ENCODE measurements around the gene SLC37A2. TPM values are rescaled to one million over a fixed set of nuclear protein-coding genes. Genes with fewer than 3 reads are reported as not detected.

The SLC37A2 gene
- polyA plus RNA-seq, 1 experiment = 0.75 TPM

GRCh38 chr11:125064070-125064469, 965 bp downstream of the SLC37A2 start:
- Histone ChIP-seq H3K4me3 (ENCODE audit: low read depth, low read length) (peak overlapping the region; percentile 69; the same call in 1 of the 2 replicates), H3K36me3 (ENCODE audit: control insufficient read depth, insufficient read depth, low read length) (no peaks in the 10 kb centered on the region), H3K27me3 (ENCODE audit: control insufficient read depth, insufficient read depth, low read length) (no peaks in the 10 kb centered on the region)
- ChIA-PET POLR2A (no interaction called here), CTCF (interaction anchor here (1.1 to 1.4 kb wide), 4 partner anchors 14 to 341 kb away, joined by 3 to 4 read pairs (median 3); no protein-coding TSS in a partner anchor)
- TF ChIP-seq, protein P1, sequence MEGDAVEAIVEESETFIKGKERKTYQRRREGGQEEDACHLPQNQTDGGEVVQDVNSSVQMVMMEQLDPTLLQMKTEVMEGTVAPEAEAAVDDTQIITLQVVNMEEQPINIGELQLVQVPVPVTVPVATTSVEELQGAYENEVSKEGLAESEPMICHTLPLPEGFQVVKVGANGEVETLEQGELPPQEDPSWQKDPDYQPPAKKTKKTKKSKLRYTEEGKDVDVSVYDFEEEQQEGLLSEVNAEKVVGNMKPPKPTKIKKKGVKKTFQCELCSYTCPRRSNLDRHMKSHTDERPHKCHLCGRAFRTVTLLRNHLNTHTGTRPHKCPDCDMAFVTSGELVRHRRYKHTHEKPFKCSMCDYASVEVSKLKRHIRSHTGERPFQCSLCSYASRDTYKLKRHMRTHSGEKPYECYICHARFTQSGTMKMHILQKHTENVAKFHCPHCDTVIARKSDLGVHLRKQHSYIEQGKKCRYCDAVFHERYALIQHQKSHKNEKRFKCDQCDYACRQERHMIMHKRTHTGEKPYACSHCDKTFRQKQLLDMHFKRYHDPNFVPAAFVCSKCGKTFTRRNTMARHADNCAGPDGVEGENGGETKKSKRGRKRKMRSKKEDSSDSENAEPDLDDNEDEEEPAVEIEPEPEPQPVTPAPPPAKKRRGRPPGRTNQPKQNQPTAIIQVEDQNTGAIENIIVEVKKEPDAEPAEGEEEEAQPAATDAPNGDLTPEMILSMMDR (IDR thresholded peaks at IDR 0.05; ENCODE audit: insufficient read depth, low read depth, low read length) = no peak
- DNase-seq (ENCODE audit: low read depth) = no peak

GRCh38 chr11:125068368-125068767, 5.3 kb downstream of the SLC37A2 start:
- H3K27me3 ChIP-seq (ENCODE audit: control insufficient read depth, insufficient read depth, low read length) = no peaks in the 10 kb centered on the region
- H3K4me3 ChIP-seq (ENCODE audit: low read depth, low read length) = no peak overlapping the region
- ChIA-PET POLR2A (no interaction called here), CTCF (interaction anchor here (0.6 kb wide), 1 partner anchor 130 kb away, joined by 3 read pairs; no protein-coding TSS in a partner anchor)
- no peaks in the 10 kb centered on the region for H3K36me3 ChIP-seq (ENCODE audit: control insufficient read depth, insufficient read depth, low read length)
- TF ChIP-seq, protein P1 (IDR thresholded peaks at IDR 0.05; ENCODE audit: insufficient read depth, low read depth, low read length) = no peak
- DNase-seq (ENCODE audit: low read depth) = no peak

DNA sequence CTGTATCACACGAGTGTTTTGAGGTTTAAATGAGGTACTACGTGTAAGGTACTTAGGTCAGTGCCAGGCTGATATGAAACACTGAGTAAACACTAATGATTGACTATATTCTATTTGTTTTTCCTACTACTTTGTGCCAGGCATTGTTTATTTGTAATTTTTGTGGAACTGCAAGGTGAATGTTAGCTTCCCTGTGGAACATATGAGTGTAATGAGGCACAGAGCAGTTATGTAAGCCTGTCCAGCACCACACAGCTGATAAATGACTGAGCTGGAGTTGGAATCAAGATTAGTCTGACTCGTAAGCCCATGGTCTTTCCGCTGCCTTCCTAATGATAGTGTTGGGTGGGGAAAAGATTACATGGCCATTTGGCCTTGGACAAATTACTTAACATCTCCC, 5.9 kb downstream of the SLC37A2 start:
- TF ChIP-seq, protein P1 (IDR thresholded peaks at IDR 0.05; ENCODE audit: insufficient read depth, low read depth, low read length) = no peak
- POLR2A ChIA-PET = no interaction called here
- DNase-seq (ENCODE audit: low read depth) = no peak
- Histone ChIP-seq H3K27me3 (ENCODE audit: control insufficient read depth, insufficient read depth, low read length) (no peaks in the 10 kb centered on the region), H3K36me3 (ENCODE audit: control insufficient read depth, insufficient read depth, low read length) (no peaks in the 10 kb centered on the region), H3K4me3 (ENCODE audit: low read depth, low read length) (no peak overlapping the region)
- CTCF ChIA-PET = interaction anchor here (0.6 to 1.4 kb wide), 3 partner anchors 10 to 336 kb away, joined by 3 read pairs; no protein-coding TSS in a partner anchor

DNA sequence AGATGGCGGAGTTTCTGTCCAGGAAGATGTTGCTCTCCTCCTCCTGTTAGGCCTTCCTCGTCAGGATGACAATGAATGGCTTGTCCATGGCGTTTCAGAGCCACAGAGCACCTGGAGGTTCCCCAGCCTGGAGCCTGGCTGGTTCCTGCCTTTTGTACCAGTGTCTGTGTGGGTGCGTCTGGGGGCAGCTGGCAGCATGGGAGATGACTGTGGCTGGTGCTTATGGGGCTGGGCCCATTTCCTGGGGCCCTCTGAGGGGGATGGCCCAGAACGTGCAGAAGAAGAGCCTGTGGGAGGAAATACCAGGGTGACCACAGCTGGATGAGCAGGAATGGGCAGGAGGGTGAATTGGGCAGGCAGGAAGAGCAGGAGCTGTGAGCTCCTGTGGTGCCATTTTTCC, 6.7 kb downstream of the SLC37A2 start:
- POLR2A ChIA-PET = no interaction called here
- no peaks in the 10 kb centered on the region for H3K27me3 ChIP-seq (ENCODE audit: control insufficient read depth, insufficient read depth, low read length)
- no peaks in the 10 kb centered on the region for H3K36me3 ChIP-seq (ENCODE audit: control insufficient read depth, insufficient read depth, low read length)
- CTCF ChIA-PET = interaction anchor here (0.9 to 1.9 kb wide), 5 partner anchors 9 to 335 kb away, joined by 3 to 5 read pairs (median 3); no protein-coding TSS in a partner anchor
- TF ChIP-seq, protein P1 (IDR thresholded peaks at IDR 0.05; ENCODE audit: insufficient read depth, low read depth, low read length) = no peak
- no peak for DNase-seq (ENCODE audit: low read depth)
- H3K4me3 ChIP-seq (ENCODE audit: low read depth, low read length) = no peak overlapping the region

DNA sequence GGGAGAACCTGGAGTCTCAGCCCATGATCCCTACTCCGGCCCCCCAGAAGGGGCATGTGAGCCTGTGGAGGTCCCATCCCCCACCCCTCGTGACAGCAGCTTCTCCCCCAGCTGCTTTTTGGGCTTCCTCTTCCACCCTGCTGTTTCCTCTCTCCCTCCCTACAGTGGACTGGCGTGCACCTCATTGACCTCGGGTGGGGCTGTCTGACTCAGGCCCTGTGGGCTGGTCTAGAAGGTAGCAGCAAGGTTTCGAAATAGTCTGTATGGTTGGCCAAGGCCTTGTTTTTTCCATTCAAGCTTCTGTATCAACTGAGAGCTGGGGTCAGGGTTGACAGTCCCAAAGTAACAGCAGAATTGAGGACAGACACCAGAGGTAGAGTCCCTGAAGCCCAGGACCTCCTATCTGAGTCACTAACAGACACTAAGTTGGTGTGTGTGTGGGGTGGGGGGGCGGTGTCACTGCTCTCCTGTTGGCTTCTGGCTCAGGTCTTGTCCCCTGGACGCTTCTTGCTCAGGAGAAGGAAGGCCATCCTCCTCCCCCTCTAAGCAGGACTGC, 7.7 kb downstream of the SLC37A2 start:
- Histone ChIP-seq H3K36me3 (ENCODE audit: control insufficient read depth, insufficient read depth, low read length) (no peaks in the 10 kb centered on the region), H3K27me3 (ENCODE audit: control insufficient read depth, insufficient read depth, low read length) (no peaks in the 10 kb centered on the region), H3K4me3 (ENCODE audit: low read depth, low read length) (no peak overlapping the region)
- DNase-seq (ENCODE audit: low read depth) = peak; percentile 22
- POLR2A ChIA-PET = no interaction called here
- TF ChIP-seq, protein P1 (IDR thresholded peaks at IDR 0.05; ENCODE audit: insufficient read depth, low read depth, low read length) = no peak
- CTCF ChIA-PET = interaction anchor here (1.3 to 1.9 kb wide), 4 partner anchors 8 to 71 kb away, joined by 3 to 5 read pairs (median 4); no protein-coding TSS in a partner anchor

All from BJ (cell line).